GM21576 (cell line): ENCODE results near the gene CAMK2D.
A peak's percentile ranks its signal among the peaks of the same experiment; 100 is the strongest.

ENCODE experiments used
- ATAC-seq: cut with Tn5 transposase; IDR thresholded peaks from one replicate; pipeline ENCODE4 v1.9.1; 2021; ENCODE audit warnings: mild to moderate bottlenecking, moderate library complexity; ENCODE audit not compliant: unreplicated experiment

CAMK2D gene

DNA sequence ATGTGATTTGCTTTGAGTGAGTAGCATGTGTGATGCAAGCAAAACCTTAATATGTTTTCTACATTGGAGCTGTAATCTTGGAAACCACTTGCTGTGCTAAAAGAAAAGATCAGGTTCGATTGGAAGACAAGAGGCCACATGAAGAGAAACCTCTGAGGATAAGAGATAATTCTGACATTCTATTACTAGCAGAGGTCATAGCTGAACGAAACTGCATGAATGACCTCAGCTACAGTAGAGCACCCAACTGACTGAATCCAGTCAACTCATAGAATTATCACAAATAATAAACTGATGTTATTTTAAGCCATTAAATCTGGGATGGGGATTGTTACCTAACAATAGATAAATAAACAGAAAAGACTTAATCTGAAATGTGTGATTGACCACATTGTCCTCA lies 147.1 kb downstream of the CAMK2D start:
- ATAC-seq: no peak

DNA sequence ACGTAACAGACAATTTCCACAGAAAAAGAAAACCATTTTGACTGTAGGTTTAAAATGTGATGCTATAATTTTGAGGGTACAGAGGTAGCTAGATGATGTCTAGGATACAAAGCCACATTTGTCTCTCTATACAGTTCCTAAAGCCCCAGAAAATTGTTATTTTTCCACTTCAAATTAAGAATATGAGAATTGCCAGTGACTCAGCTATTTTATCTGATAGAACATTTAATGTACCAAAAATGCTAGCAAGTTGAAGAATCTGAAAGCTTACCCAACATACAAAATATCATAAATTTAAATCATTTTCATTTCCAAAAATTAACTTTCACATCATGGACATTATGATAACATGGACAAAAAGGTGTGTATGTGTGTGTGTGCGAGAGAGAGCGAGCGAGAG lies 148.0 kb downstream of the CAMK2D start:
- no peak for ATAC-seq

DNA sequence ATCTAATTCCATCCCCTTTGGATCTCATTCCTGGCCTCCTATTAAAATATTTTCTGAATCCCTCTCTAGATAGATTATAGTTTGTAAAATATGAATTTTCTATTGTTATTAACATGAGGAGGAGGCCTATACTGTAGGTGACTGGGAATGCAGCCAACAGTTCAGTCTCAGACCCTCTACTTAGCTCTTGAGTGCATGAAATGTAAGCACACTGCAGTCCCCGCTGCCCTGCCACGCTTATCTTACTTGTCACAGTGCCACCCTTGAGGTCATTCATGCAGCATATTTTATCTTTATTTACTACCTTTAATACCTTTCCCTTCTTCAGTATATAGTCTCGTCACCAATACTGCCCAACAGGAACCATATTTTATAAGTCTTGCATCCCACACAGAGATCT lies 151.0 kb downstream of the CAMK2D start:
- ATAC-seq: no peak

DNA sequence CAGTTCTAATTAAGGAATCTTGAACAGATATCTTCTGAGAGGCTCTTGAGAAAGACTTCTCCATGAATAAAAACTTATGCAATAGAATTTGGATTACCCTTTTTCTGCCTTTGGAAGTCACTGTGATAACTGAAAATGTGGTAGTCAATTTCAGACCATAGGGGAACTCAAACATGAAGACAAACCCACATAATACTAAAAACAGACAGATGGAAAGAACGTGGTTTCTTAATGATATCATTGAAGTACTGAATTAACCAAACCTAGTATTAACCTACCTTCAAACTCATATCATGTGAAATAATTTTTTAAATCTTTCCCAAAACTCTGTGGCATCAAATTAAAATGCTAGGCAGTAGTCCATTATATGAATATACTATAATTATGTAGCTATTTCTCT lies 153.5 kb downstream of the CAMK2D start:
- no peak for ATAC-seq

DNA sequence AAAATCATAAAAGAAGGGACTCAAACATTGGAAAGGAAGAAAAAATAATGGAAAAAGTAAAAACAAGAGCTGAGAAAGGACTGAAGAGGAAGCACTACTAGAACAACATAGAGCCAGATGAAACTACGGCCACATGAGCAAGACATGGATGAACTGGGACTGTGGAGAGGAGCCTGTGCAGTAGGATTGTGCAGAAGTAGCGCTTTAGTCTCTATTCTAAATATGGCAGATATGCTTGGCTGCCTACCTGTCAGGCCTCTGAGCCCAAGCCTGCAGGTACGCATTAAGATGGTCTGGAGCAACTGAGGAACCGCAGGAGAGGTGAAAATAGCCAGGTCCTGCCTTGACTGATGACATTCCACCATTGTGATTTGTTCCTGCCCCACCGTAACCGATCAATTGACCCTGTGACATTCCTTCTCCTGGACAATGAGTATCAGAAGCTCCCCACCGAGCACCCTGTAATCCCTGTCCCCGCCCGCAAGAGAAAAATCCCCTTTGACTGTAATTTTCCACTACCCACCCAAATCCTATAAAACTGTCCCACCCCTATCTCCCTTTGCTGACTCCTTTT lies 154.3 kb downstream of the CAMK2D start:
- ATAC-seq: no peak

DNA sequence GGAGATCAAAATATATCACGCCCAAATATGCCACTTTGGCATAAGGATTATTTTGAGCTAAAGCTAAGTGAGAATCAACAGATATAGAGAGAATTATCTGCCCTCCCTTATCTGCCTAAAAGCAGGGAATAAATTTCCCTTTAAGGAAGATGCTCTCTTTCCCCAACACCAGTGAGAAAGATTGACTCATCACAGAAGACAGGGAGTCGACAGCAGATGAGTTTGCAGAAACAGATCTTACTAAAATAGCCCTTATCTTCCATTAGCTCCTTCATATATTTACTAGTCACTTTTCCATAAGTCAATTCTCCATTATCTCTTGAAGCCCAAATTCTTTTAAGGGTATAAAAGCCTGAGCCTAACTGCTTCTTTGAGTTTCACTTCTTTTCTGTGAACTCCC lies 156.6 kb downstream of the CAMK2D start:
- ATAC-seq: no peak

DNA sequence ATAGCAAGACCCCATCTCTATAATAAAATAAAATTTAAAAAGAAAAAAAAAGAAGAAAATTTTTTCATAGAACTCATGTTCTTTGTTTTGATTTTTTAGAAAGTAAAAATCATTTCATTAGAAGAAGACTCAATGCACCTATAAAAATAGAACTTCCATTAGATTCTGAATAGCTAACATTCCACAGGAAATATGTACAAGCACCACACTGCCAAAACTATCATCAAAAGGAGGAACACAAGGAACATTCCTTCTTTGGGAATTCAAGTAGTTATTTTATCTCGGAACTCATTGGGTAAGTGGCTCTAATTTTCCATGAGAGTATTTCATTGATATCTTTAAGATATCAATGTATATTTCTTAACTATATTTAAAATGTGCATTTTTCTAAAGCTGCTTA lies 157.6 kb downstream of the CAMK2D start:
- ATAC-seq: no peak

DNA sequence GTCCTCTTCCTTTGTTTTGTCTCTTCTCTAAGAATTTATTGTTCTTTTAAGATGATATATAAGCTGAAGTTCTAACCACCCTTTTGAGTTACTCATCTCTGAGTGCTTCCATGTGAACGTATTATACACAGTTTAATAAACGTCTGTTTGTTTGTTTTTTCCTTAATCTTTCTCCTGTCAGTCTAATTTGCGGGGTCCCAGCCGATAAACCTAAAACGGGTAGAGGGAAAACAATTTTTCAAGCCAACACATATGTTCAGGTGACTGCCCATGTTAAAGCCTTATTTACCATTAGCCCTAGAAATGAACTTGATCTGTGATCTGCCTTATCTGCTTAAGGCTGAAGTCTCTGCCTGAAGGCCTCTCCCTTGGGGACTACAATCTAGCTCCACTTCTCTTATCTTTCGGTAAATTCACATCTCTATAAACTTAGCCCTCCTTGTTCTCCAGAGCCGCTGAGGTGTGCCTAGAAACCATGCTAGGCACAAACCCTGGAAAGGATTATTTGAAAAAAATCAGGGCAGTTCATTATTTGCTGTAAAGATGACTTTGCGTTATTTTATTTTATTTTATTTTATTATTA lies 158.8 kb downstream of the CAMK2D start:
- no peak for ATAC-seq

DNA sequence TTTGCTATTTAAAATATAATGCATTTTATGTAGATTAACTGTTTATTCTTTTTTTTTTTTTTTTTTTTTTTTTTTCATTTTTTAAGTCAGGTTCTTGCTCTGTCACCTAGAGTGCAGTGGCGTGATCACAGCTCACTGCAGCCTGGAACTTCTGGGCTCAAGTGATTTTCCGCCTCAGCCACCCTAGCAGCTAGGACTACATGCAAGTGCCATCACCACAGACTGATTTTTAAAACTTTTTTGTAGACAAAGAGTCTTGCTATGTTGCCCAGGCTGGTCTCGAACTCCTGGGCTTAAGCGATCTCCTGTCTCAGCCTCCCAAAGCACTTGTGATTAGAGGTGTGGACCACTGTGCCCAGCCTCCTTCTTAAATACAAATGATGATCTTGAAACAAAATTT lies 159.9 kb downstream of the CAMK2D start:
- ATAC-seq: no peak

DNA sequence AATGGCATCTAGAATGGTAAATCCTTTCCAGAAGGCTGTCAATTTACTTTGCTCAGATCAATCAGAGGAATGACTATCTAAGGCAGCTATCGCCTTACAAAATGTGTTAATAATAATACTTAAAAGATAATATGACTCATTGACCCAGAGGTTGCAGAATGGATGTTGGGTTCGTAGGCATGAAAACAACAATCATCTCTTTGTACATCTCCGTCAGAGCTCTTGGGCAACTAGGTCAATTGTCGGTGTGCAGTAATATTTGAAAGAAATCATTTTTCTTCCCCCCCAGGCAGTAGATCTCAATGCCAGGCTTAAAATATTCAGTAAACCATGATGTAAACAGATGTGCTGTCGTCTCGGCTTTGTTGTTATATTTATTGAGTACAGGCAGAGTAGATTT lies 165.1 kb downstream of the CAMK2D start:
- ATAC-seq: no peak

DNA sequence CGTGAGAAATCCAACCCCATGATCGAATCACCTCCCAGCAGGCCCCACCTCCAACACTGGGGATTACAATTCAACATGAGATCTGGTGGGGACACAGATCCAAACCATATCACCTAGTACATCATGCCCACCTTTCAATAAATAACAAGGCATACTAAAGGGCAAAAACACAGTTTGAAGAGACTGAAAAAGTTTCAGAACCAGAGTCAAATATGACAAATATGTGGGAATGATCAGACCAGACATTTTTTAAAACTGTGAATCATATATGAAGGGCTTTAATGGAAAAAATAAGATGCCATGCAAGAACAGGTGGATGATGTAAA lies 167.3 kb downstream of the CAMK2D start:
- no peak for ATAC-seq

DNA sequence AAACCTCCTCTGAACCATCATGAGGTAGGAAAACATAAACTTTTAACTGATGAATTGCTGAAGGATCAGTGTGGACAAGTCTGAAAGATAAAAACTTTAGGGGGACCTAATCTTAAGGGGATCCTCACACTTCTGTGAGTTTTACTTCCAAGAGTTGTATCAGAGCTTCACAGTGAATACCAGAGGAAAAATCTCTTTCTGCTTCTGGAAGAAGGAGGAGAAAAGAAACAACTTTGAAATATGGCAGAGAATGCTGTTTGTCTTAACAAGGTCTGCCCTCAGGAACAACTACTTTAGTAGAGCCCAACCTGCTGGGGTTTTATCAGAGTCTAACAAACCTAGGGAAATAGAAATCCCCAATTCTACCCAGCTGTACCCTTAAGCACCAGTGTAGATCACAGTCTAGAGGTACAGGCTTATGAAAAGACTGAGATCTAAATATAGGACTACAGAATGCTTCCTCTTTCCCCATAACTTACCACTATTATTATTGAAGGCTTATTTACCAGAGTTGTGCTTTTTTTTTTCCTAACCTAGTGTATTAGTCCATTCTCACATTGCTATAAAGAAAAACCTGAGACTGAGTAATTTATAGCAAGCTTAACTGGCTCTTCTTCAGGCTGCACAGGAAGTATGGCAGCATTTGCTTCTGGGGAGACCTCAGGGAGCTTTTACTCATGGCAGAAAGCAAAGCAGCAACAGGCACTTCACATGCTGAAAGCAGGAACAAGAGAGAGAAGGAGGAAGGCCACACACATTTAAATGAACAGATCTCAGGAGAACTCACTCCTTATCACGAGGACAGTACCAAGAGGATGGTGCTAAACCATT lies 167.9 kb downstream of the CAMK2D start:
- ATAC-seq: peak; percentile 80

DNA sequence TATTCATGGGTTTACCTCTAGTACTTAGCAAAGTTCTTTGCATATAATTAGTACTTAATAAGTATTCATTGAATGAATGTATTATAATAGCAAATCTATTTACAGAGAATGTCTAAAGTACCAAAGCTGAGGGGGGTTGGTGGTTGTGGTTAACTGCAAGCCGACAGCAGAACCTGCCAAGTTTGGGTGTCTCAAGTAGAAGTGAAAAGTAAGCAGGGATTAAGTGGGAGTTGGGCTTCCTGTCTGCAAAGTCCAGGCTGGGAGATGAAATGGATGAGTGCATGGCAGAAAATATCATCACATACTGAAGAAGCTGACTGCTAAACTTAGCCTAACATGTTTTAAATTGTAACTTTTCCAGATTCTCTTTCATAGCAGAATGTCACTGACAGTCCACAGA lies 169.6 kb downstream of the CAMK2D start:
- ATAC-seq: no peak

DNA sequence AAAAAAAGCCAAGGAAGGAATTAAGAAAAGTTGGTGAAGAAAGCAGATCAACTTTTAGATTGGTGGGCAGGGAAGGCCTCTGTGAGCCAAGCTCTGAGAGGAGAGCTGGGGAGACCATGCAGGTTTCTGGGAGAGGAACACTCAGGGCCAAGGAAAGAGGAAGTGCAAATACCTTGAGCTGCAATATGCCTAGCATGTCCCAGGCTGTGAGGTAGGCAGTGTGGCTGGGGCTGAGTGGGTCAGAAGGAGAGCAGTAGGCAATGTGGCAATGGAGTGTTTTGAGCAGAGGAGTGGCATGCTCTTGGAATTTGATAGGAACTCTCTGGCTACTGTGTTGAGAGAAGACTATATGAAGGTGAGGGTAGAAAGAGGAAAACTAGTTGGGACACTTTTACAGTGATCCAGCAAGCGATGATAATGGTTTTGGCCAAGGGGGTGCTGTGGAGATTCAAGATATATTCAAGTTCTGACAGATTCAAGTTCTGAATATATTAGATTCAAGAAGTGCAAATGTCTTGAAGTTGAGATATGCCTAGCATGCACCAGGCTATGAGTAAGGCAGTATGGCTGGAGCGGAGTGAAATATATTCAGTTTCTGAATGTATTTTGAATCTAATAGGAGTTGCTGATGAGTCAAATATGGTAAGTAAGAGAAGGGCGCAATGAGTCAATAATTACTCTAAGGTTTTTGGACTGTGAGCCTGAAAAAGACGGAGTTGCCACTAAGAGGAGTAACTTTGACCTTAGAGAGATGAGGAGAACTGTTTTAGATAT lies 172.5 kb downstream of the CAMK2D start:
- peak; percentile 54 for ATAC-seq

DNA sequence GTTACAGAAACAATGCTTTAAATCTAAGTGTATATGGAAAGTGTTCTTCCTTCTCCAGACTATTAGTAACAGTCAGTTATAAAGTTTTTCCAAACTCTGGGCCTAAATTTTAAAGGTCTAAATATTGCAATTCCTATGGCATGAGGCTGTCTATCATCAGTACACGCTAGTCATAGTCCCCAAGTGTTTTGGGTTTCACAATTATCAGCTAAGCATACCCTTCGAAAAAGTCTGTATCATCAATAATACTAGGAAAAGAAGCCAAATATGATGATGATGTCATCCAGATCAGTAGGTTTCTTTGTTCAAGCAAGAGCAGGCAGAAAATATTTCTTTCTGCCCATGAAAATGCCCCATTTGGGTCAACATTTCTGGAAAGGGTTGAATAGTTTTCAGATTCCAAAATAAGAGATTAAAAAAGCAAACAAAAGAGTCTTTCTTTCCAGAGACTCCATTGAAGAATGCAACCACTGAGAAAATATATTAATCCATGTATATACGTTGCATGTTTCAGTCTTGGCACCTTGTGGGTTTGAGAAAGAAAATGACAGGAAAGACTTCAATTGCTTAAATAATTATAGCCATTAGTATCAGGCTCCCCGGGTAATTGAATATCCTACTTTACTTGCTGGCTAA lies 173.8 kb downstream of the CAMK2D start:
- no peak for ATAC-seq

DNA sequence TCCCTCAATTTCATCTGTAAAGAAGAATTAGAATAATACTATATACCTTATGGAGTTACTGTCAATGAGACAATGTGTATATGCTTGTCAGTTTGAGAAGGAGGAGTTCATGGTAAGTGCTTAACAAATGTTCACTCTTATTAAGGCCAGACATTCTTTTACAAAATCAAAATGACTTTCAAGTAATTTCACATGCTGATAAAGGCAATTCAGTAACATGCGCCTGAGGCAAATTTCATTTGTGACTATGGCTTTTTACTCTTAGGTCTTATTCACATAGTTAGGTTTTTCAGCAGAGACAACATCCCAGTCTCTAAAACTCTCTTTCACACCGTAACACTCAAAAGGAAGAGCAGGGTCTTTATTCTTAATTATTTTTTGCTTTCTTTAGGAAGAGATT lies 174.4 kb downstream of the CAMK2D start:
- ATAC-seq: no peak

DNA sequence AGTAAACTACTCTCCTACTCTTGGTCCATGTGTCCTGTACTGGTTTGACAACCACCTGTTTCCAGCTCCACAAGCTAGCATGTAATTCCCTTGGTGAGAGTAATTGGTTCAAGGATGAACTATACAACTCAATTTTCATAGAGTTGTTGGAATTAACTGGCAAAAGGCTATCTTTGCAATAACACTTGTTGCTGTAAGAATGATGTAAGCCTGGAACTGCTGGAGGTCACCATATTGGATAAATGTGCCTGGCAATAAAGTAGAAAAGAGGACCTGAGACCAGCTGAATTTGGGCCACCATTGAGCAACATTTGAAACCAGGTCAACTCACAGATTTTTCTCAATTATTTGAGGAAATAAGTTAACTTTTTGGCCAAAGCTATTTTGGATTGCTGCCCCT lies 175.5 kb downstream of the CAMK2D start:
- ATAC-seq: no peak

DNA sequence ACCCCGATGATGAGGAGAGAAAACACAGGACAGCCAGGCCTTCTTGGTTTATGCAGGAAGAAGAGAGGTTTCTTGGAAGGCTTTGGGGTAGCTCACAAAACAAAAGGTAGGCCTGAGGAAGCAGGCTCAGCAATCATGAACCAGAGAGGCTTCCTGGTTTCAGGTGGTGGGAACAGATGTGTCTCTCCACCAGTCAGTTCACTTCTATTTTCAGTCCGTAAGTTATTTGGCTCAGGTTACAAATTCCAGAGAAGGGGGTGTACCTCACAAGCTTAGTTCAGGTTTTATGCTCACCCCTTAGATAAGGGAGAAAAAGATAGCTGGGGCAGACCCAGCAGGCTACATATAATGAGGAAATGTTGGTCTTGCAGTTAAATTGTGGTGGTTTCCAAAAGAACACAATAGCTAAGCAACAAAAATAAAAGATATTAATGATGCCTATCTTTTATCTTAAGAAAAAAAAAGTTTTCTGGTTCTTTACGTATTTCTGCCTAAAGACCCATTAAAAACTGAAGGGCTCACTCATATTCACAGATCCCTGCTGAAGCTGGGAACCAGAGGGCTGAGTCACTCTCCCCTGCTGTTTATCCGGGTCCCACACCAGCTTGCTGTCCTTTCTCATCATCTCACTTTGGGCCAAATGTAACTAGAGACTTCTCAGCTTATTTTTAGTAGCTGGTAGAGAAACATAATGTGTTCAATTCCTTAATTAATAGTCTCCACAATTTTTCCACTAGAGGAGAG lies 177.0 kb downstream of the CAMK2D start:
- no peak for ATAC-seq

DNA sequence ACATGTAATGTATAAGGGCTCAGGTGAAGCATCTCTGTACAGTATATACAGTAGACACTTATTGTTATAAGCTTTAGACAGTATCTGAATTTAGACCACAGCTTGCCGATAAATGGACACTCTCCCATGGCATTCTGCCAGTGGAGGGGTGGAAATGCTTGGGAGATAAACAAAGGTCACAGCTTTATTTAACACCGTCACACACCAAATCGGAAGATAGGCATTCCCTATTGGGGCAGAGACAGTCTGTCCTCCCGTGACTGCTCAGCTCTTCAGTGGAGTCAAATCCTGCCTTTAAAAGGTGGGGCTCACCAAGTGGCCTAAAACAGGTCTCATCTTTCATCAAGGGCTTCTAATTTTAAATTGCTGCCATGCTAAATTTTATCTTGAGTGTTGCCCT lies 178.8 kb downstream of the CAMK2D start:
- ATAC-seq: no peak

DNA sequence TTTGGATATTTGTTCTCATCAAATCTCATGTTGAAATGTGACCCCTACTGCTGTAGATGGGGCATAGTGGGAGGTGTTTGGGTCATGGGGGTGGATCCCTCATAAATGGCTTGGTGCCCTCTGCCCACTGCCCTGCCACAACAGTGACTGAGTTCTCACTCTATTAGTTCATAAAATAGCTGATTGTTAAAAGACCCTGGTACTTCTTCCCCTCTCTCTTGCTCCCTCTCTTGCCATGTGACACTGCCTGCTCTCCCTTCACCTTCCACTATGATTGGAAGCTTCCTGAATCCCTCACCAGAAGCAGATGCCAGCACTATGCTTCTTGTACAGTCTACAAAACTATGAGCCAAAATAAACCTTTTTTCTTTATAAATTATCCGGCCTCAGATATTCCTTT lies 182.2 kb downstream of the CAMK2D start:
- ATAC-seq: no peak
